Measurements from ENCODE around the gene SLC22A4.

Gene SLC22A4

DNA sequence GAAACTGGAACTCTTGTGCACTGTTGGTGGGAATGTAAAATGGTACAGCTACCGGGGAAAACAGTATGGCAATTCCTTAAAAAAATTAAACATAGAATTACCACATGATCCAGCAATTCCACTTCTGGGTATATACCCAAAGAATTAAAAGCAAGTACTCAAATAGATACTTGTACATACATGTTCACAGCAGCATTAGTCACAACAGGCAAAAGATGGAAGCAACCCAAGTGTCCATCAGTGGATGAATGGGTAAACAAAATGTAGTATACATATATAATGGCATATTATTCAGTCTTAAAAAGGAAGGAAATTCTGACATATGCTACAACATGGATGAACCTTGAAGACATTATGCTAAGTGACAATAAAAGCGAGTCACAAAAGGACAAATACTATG lies 67.9 kb downstream of the SLC22A4 start:
- no peaks in the 10 kb centered on the region for H3K9me3 ChIP-seq (ENCODE audit: control insufficient read depth, low read length)
- no peak overlapping the region for H3K4me3 ChIP-seq (ENCODE audit: extremely low read depth, insufficient read depth, low read length, poor library complexity, severe bottlenecking)
- H3K4me1 ChIP-seq (ENCODE audit: control insufficient read depth, insufficient read depth, low read length, poor library complexity, severe bottlenecking) = no peaks in the 10 kb centered on the region
- no peaks in the 10 kb centered on the region for H3K36me3 ChIP-seq (ENCODE audit: control insufficient read depth, insufficient read depth, low read length)
- H3K27ac ChIP-seq (ENCODE audit: low read depth, low read length, severe bottlenecking) = no peak overlapping the region
- WGBS, 2 experiments (ENCODE audit: insufficient coverage in 2 of 2) = 100% methylated on average over 1 to 2 of the region's 2 CpGs

DNA sequence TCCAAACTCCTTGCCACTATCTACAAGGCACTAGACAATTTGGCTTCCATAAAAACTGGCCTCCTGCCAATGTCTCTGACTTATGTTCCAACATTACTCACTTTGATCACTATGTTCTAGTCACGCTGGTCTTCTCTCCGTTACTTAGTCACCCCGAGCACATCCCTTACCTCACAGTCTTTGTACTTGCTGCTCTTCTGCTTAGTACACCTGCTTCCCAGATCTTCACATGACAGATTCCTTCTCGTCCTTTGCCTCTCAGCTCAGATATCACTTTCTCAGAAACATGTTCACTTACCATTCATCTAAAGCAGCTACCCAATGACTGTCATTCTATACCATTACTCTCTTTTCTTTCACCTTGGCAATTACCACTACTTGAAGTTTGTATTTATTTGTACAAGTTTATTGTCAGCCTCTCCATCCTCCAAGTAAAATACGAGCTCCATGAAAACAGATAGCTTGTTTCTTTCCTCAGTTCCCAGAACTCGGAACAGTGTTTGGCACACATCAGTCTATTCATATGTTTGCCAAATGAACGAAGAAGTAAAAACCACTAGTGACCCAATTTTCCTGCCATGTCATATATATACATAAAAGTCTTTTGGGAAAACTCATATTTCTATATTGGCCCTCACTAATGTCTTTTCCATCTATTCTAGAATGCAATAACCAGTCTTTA lies 69.4 kb downstream of the SLC22A4 start:
- no peaks in the 10 kb centered on the region for H3K9me3 ChIP-seq (ENCODE audit: control insufficient read depth, low read length)
- WGBS, 2 experiments (ENCODE audit: insufficient coverage in 2 of 2) = 87 to 90% methylated on average over 6 of the region's 7 CpGs
- no peaks in the 10 kb centered on the region for H3K36me3 ChIP-seq (ENCODE audit: control insufficient read depth, insufficient read depth, low read length)
- no peaks in the 10 kb centered on the region for H3K4me1 ChIP-seq (ENCODE audit: control insufficient read depth, insufficient read depth, low read length, poor library complexity, severe bottlenecking)
- no peak overlapping the region for H3K4me3 ChIP-seq (ENCODE audit: extremely low read depth, insufficient read depth, low read length, poor library complexity, severe bottlenecking)
- H3K27ac ChIP-seq (ENCODE audit: low read depth, low read length, severe bottlenecking) = no peak overlapping the region

DNA sequence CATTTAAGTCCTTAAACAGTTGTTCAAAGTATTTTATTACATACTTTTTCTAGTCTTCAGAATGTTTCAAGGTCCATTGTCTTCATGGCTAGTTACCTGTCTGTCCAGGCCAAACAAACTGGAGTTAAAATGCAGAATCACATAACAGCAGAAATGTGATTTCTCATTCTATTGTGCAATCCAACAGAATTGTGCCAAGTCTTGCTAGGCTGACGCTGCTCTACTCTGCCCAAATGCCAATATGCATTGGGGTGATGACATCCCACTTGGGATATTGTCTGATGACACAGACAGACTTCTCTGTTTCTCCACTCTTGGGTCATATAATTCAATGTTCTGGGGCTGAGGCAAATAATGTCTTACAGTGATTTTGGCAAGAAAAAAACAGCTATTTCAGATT lies 70.1 kb downstream of the SLC22A4 start:
- Histone ChIP-seq H3K4me3 (ENCODE audit: extremely low read depth, insufficient read depth, low read length, poor library complexity, severe bottlenecking) (no peak overlapping the region), H3K4me1 (ENCODE audit: control insufficient read depth, insufficient read depth, low read length, poor library complexity, severe bottlenecking) (no peaks in the 10 kb centered on the region), H3K36me3 (ENCODE audit: control insufficient read depth, insufficient read depth, low read length) (no peaks in the 10 kb centered on the region), H3K27ac (ENCODE audit: low read depth, low read length, severe bottlenecking) (no peak overlapping the region), H3K9me3 (ENCODE audit: control insufficient read depth, low read length) (no peaks in the 10 kb centered on the region)
- 80 to 100% methylated on average over 1 of the region's 1 CpG for WGBS, 2 experiments (ENCODE audit: insufficient coverage in 2 of 2)

DNA sequence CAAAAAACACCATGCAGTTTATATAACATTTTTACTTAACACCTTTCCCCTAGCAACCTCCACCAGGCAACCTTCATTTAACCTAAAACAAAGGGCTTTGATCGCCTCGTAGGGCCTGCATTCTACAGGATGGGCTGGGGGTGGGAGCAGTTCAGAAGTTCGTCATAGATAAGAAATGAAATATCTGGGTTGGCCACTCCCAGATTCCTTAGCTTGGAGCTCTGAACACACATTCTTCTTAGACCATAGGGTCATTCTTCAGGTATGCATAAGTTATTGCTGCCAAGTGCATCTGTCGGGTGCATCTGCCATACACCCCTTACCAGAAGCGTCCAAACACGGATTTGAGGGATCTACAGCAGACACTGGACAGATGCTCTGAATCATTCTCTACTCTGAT lies 71.0 kb downstream of the SLC22A4 start:
- no peak overlapping the region for H3K4me3 ChIP-seq (ENCODE audit: extremely low read depth, insufficient read depth, low read length, poor library complexity, severe bottlenecking)
- no peaks in the 10 kb centered on the region for H3K36me3 ChIP-seq (ENCODE audit: control insufficient read depth, insufficient read depth, low read length)
- no peaks in the 10 kb centered on the region for H3K9me3 ChIP-seq (ENCODE audit: control insufficient read depth, low read length)
- WGBS, 2 experiments (ENCODE audit: insufficient coverage in 2 of 2) = 97 to 100% methylated on average over 3 of the region's 6 CpGs
- H3K4me1 ChIP-seq (ENCODE audit: control insufficient read depth, insufficient read depth, low read length, poor library complexity, severe bottlenecking) = no peaks in the 10 kb centered on the region
- H3K27ac ChIP-seq (ENCODE audit: low read depth, low read length, severe bottlenecking) = no peak overlapping the region

DNA sequence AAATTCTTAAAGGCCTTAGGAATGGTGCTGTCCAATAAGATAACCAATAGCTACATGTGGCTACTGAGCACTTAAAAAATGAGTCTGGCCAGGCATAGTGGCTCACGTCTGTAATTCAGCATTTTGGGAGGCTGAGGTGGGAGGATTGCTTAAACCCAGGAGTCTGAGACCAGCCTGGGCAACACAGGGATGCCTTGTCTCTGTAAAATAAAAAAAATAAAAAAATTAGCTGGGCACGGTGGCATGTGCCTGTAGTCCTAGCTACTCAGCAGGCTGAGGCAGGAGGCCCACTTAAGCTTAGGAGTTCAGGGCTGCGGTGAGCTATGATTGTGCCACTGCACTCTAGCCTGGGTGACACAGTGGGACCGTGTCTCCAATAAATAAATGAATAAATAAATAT lies 74.0 kb downstream of the SLC22A4 start:
- H3K4me1 ChIP-seq (ENCODE audit: control insufficient read depth, insufficient read depth, low read length, poor library complexity, severe bottlenecking) = no peaks in the 10 kb centered on the region
- no peaks in the 10 kb centered on the region for H3K36me3 ChIP-seq (ENCODE audit: control insufficient read depth, insufficient read depth, low read length)
- no peak overlapping the region for H3K27ac ChIP-seq (ENCODE audit: low read depth, low read length, severe bottlenecking)
- WGBS, 2 experiments (ENCODE audit: insufficient coverage in 2 of 2) = 96% methylated on average over 3 of the region's 4 CpGs
- no peak overlapping the region for H3K4me3 ChIP-seq (ENCODE audit: extremely low read depth, insufficient read depth, low read length, poor library complexity, severe bottlenecking)
- H3K9me3 ChIP-seq (ENCODE audit: control insufficient read depth, low read length) = no peaks in the 10 kb centered on the region

DNA sequence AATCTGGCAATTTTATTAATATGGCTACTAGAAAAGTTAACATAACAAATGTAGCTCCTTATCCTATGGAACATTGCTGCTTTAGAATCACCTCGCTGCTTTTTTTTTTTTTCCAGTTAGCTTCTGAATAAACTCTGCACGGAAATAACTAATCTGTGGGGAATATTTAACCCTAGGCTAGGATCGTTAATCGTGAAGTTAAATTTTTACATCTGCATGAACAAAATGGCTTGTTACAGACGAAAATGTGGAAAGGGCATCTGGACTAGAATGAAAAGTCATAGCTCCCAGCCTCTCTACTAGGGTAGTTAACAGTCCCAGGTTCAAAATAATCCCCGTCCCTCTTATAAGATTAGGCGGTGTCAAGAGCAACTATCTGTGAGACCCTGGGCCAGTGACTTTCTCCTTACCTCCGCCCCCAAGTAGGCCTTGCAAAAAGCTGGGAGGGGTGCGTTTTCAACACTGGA lies 74.8 kb downstream of the SLC22A4 start:
- Histone ChIP-seq H3K36me3 (ENCODE audit: control insufficient read depth, insufficient read depth, low read length) (no peaks in the 10 kb centered on the region), H3K4me1 (ENCODE audit: control insufficient read depth, insufficient read depth, low read length, poor library complexity, severe bottlenecking) (no peaks in the 10 kb centered on the region), H3K27ac (ENCODE audit: low read depth, low read length, severe bottlenecking) (no peak overlapping the region), H3K4me3 (ENCODE audit: extremely low read depth, insufficient read depth, low read length, poor library complexity, severe bottlenecking) (peak overlapping the region; percentile 51), H3K9me3 (ENCODE audit: control insufficient read depth, low read length) (no peaks in the 10 kb centered on the region)
- WGBS, 2 experiments (ENCODE audit: insufficient coverage in 2 of 2) = 22 to 29% methylated on average over 5 to 7 of the region's 9 CpGs

DNA sequence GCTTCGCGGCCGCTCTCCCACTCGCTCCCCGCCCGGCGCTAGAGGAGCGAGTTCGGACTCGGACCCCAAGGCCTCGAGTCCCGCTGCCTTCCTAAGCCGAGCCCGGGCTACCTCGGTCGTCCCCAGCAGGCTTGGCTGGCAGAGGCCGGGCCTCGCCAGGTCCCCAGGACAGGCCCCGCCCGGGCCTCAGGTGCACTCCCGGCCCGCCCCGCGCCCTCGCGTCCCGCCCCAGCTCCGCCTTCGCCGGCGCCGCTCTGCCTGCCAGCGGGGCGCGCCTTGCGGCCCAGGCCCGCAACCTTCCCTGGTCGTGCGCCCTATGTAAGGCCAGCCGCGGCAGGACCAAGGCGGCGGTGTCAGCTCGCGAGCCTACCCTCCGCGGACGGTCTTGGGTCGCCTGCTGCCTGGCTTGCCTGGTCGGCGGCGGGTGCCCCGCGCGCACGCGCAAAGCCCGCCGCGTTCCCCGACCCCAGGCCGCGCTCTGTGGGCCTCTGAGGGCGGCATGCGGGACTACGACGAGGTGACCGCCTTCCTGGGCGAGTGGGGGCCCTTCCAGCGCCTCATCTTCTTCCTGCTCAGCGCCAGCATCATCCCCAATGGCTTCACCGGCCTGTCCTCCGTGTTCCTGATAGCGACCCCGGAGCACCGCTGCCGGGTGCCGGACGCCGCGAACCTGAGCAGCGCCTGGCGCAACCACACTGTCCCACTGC lies 75.4 kb downstream of the SLC22A4 start, which contains the start of gene SLC22A5:
Gene SLC22A5, plus strand, starts transcription at position 237 of the 707 bp plus-strand sequence. Its CDS starts 263 bp downstream, at position 500.
- Histone ChIP-seq H3K4me3 (ENCODE audit: extremely low read depth, insufficient read depth, low read length, poor library complexity, severe bottlenecking) (peak within 1 kb of the TSS; percentile 51), H3K36me3 (ENCODE audit: control insufficient read depth, insufficient read depth, low read length) (no peaks in the 10 kb centered on the region), H3K27ac (ENCODE audit: low read depth, low read length, severe bottlenecking) (no peak within 1 kb of the TSS), H3K9me3 (ENCODE audit: control insufficient read depth, low read length) (no peaks in the 10 kb centered on the region), H3K4me1 (ENCODE audit: control insufficient read depth, insufficient read depth, low read length, poor library complexity, severe bottlenecking) (no peaks in the 10 kb centered on the region)
- 0 to 2% methylated on average over 55 to 72 of the region's 83 CpGs for WGBS, 2 experiments (ENCODE audit: insufficient coverage in 2 of 2)

DNA sequence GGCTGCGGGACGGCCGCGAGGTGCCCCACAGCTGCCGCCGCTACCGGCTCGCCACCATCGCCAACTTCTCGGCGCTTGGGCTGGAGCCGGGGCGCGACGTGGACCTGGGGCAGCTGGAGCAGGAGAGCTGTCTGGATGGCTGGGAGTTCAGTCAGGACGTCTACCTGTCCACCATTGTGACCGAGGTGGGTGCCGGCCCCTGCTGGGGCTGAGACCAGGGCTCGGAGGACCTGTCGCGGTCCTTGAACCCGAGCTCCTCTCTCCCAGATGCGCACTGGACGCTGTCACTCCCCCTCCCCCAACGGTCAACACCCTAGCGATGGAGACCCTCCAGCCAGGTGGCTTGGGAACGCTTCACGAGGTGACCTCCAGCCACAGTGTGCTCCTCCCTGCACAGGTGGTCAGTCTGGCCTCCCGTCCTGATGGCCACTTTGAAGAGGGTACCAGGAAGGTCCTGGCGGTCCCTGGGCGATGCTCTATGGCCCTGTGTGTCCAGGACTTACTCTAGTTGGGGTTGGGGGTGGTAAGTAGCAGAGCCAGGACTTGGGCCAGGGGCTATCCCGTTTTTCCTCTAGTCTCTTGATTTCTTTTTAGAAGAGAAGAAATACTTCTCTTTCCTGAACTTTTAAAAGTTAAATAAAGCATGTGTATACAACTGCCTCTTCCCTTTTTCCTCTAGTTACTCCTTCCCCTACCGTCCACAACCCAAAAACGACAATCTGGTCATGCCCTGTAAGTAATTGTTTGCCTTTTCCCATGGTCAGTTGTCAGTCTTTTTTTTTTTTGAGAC lies 76.2 kb downstream of the SLC22A4 start:
- no peaks in the 10 kb centered on the region for H3K36me3 ChIP-seq (ENCODE audit: control insufficient read depth, insufficient read depth, low read length)
- H3K9me3 ChIP-seq (ENCODE audit: control insufficient read depth, low read length) = no peaks in the 10 kb centered on the region
- 35 to 50% methylated on average over 23 to 29 of the region's 34 CpGs for WGBS, 2 experiments (ENCODE audit: insufficient coverage in 2 of 2)
- H3K4me3 ChIP-seq (ENCODE audit: extremely low read depth, insufficient read depth, low read length, poor library complexity, severe bottlenecking) = peak overlapping the region; percentile 51
- no peak overlapping the region for H3K27ac ChIP-seq (ENCODE audit: low read depth, low read length, severe bottlenecking)
- H3K4me1 ChIP-seq (ENCODE audit: control insufficient read depth, insufficient read depth, low read length, poor library complexity, severe bottlenecking) = no peaks in the 10 kb centered on the region

DNA sequence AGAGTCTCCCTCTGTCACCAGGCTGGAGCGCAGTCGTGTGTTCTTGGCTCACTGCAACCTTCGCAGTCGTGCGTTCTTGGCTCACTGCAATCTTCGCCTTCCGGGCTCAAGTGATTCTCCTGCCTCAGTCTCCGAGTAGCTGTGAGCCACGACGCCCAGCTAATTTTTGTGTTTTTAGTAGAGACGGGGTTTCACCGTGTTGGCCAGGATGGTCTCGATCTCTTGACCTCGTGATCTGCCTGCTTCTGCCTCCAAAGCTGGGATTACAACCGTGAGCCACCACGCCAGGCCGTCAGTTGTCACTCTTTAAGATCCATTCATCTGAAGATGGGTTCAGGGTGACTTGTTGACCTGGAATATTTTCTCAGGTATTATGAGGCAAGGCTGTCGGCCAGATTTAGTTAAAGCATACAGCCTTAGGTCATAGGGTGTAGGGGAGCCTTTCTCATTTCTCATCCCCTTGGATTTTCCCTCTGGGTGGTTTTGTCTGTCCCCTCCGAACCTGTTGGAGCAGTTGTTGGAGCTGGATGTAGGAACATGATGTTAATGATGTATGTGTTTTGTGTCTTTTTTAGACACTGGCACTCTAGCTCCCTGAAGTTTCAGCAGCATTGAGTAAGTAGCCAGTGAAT lies 76.9 kb downstream of the SLC22A4 start:
- H3K4me3 ChIP-seq (ENCODE audit: extremely low read depth, insufficient read depth, low read length, poor library complexity, severe bottlenecking) = no peak overlapping the region
- no peaks in the 10 kb centered on the region for H3K9me3 ChIP-seq (ENCODE audit: control insufficient read depth, low read length)
- 91 to 92% methylated on average over 15 to 17 of the region's 19 CpGs for WGBS, 2 experiments (ENCODE audit: insufficient coverage in 2 of 2)
- no peaks in the 10 kb centered on the region for H3K4me1 ChIP-seq (ENCODE audit: control insufficient read depth, insufficient read depth, low read length, poor library complexity, severe bottlenecking)
- H3K27ac ChIP-seq (ENCODE audit: low read depth, low read length, severe bottlenecking) = no peak overlapping the region
- no peaks in the 10 kb centered on the region for H3K36me3 ChIP-seq (ENCODE audit: control insufficient read depth, insufficient read depth, low read length)

DNA sequence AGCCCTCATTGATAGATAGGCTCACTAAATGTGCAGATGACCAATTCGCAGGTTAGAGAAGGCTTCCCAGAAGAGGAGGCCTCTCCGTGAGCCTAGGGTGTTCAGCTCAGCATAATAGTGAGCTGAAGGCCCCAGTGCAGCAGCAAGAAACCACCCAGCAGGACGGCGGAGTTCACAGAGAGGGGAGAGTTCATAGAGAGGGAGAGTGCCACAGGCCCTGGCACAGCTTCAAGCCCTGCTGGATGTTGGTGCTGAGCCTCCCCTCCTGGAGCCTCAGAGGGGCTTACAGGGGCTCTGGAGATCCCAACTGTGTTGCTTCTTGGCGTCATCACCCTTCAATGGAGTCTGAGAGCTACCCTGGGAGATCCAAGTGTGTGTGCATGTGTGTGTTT lies 77.4 kb downstream of the SLC22A4 start:
- no peak overlapping the region for H3K4me3 ChIP-seq (ENCODE audit: extremely low read depth, insufficient read depth, low read length, poor library complexity, severe bottlenecking)
- no peaks in the 10 kb centered on the region for H3K9me3 ChIP-seq (ENCODE audit: control insufficient read depth, low read length)
- H3K27ac ChIP-seq (ENCODE audit: low read depth, low read length, severe bottlenecking) = no peak overlapping the region
- H3K4me1 ChIP-seq (ENCODE audit: control insufficient read depth, insufficient read depth, low read length, poor library complexity, severe bottlenecking) = no peaks in the 10 kb centered on the region
- no peaks in the 10 kb centered on the region for H3K36me3 ChIP-seq (ENCODE audit: control insufficient read depth, insufficient read depth, low read length)
- WGBS, 2 experiments (ENCODE audit: insufficient coverage in 2 of 2) = 88 to 98% methylated on average over 4 to 5 of the region's 5 CpGs
